ENCODE measurements around the gene POLR2F.

DNA sequence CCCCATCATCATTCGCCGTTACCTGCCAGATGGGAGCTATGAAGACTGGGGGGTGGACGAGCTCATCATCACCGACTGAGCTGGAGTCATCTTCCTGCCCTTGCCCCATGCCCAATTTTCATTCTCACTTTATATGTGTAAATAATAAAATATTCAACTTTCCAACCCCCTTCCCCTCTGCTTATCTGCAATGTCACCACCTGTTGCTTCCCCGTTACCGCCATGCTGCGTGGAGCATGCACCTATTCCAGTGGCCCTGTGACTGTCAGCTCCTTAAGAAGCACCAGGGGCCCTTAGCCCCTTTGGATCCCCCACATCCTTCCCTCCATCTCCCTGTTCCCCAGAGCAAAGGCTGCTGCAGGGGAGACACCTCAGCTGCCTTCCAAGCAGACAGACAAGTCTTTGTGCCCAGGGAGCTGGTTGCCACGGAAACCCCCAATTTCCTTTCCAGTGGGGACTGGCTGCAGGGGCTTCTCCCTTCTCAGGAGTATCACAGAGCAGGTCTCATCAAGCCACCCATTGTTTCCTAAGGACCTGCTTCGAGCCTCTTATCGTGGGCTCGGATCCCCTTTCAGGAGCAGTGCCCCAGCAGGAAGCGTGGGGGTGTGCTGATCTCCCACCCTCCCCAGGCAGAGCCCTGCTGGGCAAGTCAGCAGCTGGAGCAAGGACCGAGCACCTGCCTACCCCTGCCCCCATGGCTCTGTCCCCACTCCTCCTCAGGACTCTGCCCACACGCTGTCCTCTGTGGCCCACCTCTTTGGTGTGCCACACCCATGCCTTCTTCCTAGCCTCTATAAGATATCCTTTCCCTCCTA lies 14.3 kb downstream of the POLR2F start:
- no peak for TF ChIP-seq POLR2A (IDR thresholded peaks at IDR 0.05)
- TF ChIP-seq, protein P1, sequence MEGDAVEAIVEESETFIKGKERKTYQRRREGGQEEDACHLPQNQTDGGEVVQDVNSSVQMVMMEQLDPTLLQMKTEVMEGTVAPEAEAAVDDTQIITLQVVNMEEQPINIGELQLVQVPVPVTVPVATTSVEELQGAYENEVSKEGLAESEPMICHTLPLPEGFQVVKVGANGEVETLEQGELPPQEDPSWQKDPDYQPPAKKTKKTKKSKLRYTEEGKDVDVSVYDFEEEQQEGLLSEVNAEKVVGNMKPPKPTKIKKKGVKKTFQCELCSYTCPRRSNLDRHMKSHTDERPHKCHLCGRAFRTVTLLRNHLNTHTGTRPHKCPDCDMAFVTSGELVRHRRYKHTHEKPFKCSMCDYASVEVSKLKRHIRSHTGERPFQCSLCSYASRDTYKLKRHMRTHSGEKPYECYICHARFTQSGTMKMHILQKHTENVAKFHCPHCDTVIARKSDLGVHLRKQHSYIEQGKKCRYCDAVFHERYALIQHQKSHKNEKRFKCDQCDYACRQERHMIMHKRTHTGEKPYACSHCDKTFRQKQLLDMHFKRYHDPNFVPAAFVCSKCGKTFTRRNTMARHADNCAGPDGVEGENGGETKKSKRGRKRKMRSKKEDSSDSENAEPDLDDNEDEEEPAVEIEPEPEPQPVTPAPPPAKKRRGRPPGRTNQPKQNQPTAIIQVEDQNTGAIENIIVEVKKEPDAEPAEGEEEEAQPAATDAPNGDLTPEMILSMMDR (IDR thresholded peaks at IDR 0.05): no peak

Measured in lower leg skin (tissue), 3 donors.